HAP-1 (cell line): ENCODE data around the gene UNC50.
A peak's percentile ranks its signal among the peaks of the same experiment; 100 is the strongest.

Experiments
- DNase-seq, 2 experiments: peaks; one replicate each; pipeline ENCODE4 v3.0.0-alpha.2; 2016 to 2020; ENCODE audit warnings: low spot score in 2 of 2
- H3K27me3 ChIP-seq: fragments of 250-450 bp; sonication (Bioruptor Pico); 2 replicates; pipeline ENCODE4 v1.5.1; 2020; ENCODE audit warnings: low read depth, mild to moderate bottlenecking, moderate library complexity
- H3K36me3 ChIP-seq: fragments of 250-450 bp; sonication (Bioruptor Pico); replicated peaks from 2 replicates; pipeline ENCODE4 v1.5.1; 2020; ENCODE audit warnings: mild to moderate bottlenecking
- H3K4me1 ChIP-seq: fragments of 250-450 bp; sonication (Bioruptor Pico); 2 replicates; pipeline ENCODE4 v1.5.1; 2020; ENCODE audit warnings: mild to moderate bottlenecking
- H3K4me3 ChIP-seq: fragments of 250-450 bp; sonication (Bioruptor Pico); 2 replicates; pipeline ENCODE4 v1.5.1; 2020; ENCODE audit warnings: mild to moderate bottlenecking, moderate library complexity
- H3K9me3 ChIP-seq: fragments of 250-450 bp; sonication (Bioruptor Pico); 2 replicates; pipeline ENCODE4 v1.5.1; 2020; ENCODE audit warnings: mild to moderate bottlenecking, moderate library complexity
- in situ Hi-C: fragments of 300-500 bp; cut with MboI; formaldehyde crosslinking; loops from 3 replicates; pipeline ENCODE4 v1.14.3; 2020; ENCODE audit warnings: low sequenced_read_pairs, inconsistent platforms, mixed read lengths

Gene UNC50

GRCh38 chr2:98569915-98570314 lies 38.5 kb upstream of the UNC50 start:
- DNase-seq = no peak
- H3K9me3 ChIP-seq = no peaks in the 10 kb centered on the region
- H3K36me3 ChIP-seq = peaks cover 28% of the 10 kb centered on the region
- no peak overlapping the region for H3K4me3 ChIP-seq
- in situ Hi-C loops = no loop called here
- no peaks in the 10 kb centered on the region for H3K4me1 ChIP-seq
- H3K27me3 ChIP-seq = no peaks in the 10 kb centered on the region

- in situ Hi-C loops = no loop called here
- Histone ChIP-seq H3K36me3 (peaks cover 24% of the 10 kb centered on the region), H3K9me3 (no peaks in the 10 kb centered on the region), H3K4me3 (no peak overlapping the region), H3K4me1 (no peaks in the 10 kb centered on the region), H3K27me3 (no peaks in the 10 kb centered on the region)
- DNase-seq = no peak
Measured at GRCh38 chr2:98570356-98570755, 38.0 kb upstream of the UNC50 start.

- Histone ChIP-seq H3K27me3 (no peaks in the 10 kb centered on the region), H3K4me3 (no peak overlapping the region), H3K36me3 (peaks cover 24% of the 10 kb centered on the region), H3K9me3 (no peaks in the 10 kb centered on the region), H3K4me1 (no peaks in the 10 kb centered on the region)
- in situ Hi-C loops = no loop called here
- no peak for DNase-seq
Measured at GRCh38 chr2:98571121-98571701, 37.2 kb upstream of the UNC50 start.

- Histone ChIP-seq H3K4me1 (no peaks in the 10 kb centered on the region), H3K27me3 (no peaks in the 10 kb centered on the region), H3K9me3 (no peaks in the 10 kb centered on the region), H3K4me3 (no peak overlapping the region), H3K36me3 (peaks cover 24% of the 10 kb centered on the region)
- DNase-seq = no peak
- in situ Hi-C loops = no loop called here
Measured at GRCh38 chr2:98571796-98572195, 36.6 kb upstream of the UNC50 start.

GRCh38 chr2:98572211-98572610 lies 36.2 kb upstream of the UNC50 start:
- H3K9me3 ChIP-seq = no peaks in the 10 kb centered on the region
- DNase-seq = no peak
- H3K4me3 ChIP-seq = no peak overlapping the region
- H3K36me3 ChIP-seq = peaks cover 24% of the 10 kb centered on the region
- no peaks in the 10 kb centered on the region for H3K4me1 ChIP-seq
- in situ Hi-C loops = no loop called here
- no peaks in the 10 kb centered on the region for H3K27me3 ChIP-seq

GRCh38 chr2:98572676-98573075 lies 35.7 kb upstream of the UNC50 start:
- DNase-seq = no peak
- peaks cover 24% of the 10 kb centered on the region for H3K36me3 ChIP-seq
- no peak overlapping the region for H3K4me3 ChIP-seq
- no peaks in the 10 kb centered on the region for H3K27me3 ChIP-seq
- H3K9me3 ChIP-seq = no peaks in the 10 kb centered on the region
- in situ Hi-C loops = no loop called here
- no peaks in the 10 kb centered on the region for H3K4me1 ChIP-seq

GRCh38 chr2:98573426-98573825 lies 35.0 kb upstream of the UNC50 start:
- H3K4me3 ChIP-seq = no peak overlapping the region
- no peaks in the 10 kb centered on the region for H3K9me3 ChIP-seq
- DNase-seq = peak in 1 of 2 experiments; percentile 3
- H3K27me3 ChIP-seq = no peaks in the 10 kb centered on the region
- in situ Hi-C loops = no loop called here
- no peaks in the 10 kb centered on the region for H3K4me1 ChIP-seq
- peaks cover 19% of the 10 kb centered on the region for H3K36me3 ChIP-seq

GRCh38 chr2:98576666-98577312 lies 31.6 kb upstream of the UNC50 start:
- DNase-seq = no peak
- Histone ChIP-seq H3K27me3 (no peaks in the 10 kb centered on the region), H3K36me3 (peaks cover 7% of the 10 kb centered on the region; the same call in 1 of the 2 replicates), H3K4me1 (no peaks in the 10 kb centered on the region), H3K9me3 (no peaks in the 10 kb centered on the region), H3K4me3 (no peak overlapping the region)
- in situ Hi-C loops = no loop called here

GRCh38 chr2:98577313-98577712 lies 31.1 kb upstream of the UNC50 start:
- H3K9me3 ChIP-seq = no peaks in the 10 kb centered on the region
- DNase-seq = no peak
- H3K36me3 ChIP-seq = peaks cover 10% of the 10 kb centered on the region; the same call in 1 of the 2 replicates
- in situ Hi-C loops = no loop called here
- H3K27me3 ChIP-seq = no peaks in the 10 kb centered on the region
- no peak overlapping the region for H3K4me3 ChIP-seq
- no peaks in the 10 kb centered on the region for H3K4me1 ChIP-seq

- Histone ChIP-seq H3K27me3 (no peaks in the 10 kb centered on the region), H3K4me1 (no peaks in the 10 kb centered on the region), H3K36me3 (peaks cover 4% of the 10 kb centered on the region; the same call in 1 of the 2 replicates), H3K9me3 (no peaks in the 10 kb centered on the region), H3K4me3 (no peak overlapping the region)
- in situ Hi-C loops = no loop called here
- no peak for DNase-seq
Measured at GRCh38 chr2:98578231-98578630, 30.2 kb upstream of the UNC50 start.

- Histone ChIP-seq H3K4me3 (no peak overlapping the region), H3K36me3 (peaks cover 4% of the 10 kb centered on the region; the same call in 1 of the 2 replicates), H3K4me1 (no peaks in the 10 kb centered on the region), H3K9me3 (no peaks in the 10 kb centered on the region), H3K27me3 (no peaks in the 10 kb centered on the region)
- in situ Hi-C loops = no loop called here
- no peak for DNase-seq
Measured at GRCh38 chr2:98579926-98580325, 28.5 kb upstream of the UNC50 start.

- H3K4me1 ChIP-seq = no peaks in the 10 kb centered on the region
Measured at GRCh38 chr2:98580656-98581284, 27.6 kb upstream of the UNC50 start.

GRCh38 chr2:98582523-98582922 lies 25.9 kb upstream of the UNC50 start:
- peaks cover 12% of the 10 kb centered on the region; the same call in 1 of the 2 replicates for H3K36me3 ChIP-seq
- in situ Hi-C loops = no loop called here
- no peak overlapping the region for H3K4me3 ChIP-seq
- no peak for DNase-seq
- no peaks in the 10 kb centered on the region for H3K27me3 ChIP-seq
- no peaks in the 10 kb centered on the region for H3K9me3 ChIP-seq
- no peaks in the 10 kb centered on the region for H3K4me1 ChIP-seq

More at GRCh38 chr2:98580656-98581284, 27.6 kb upstream of the UNC50 start:
- DNase-seq = no peak
- Histone ChIP-seq H3K4me3 (no peak overlapping the region), H3K9me3 (no peaks in the 10 kb centered on the region), H3K27me3 (no peaks in the 10 kb centered on the region), H3K36me3 (peaks cover 7% of the 10 kb centered on the region; the same call in 1 of the 2 replicates)
- in situ Hi-C loops = no loop called here

GRCh38 chr2:98583276-98583675 lies 25.1 kb upstream of the UNC50 start:
- DNase-seq = no peak
- Histone ChIP-seq H3K4me3 (no peak overlapping the region), H3K9me3 (no peaks in the 10 kb centered on the region), H3K36me3 (0 out of 2 replicates have a peak, but pooled peaks cover 12% of the 10 kb centered on the region), H3K4me1 (no peaks in the 10 kb centered on the region), H3K27me3 (no peaks in the 10 kb centered on the region)
- in situ Hi-C loops = no loop called here
